ENCODE results near the gene SHISA2. TPM values are rescaled to one million over a fixed set of nuclear protein-coding genes. Genes with fewer than 3 reads are reported as not detected.

The SHISA2 gene
- total RNA-seq, 2 experiments from 2014 or later = 0.52 to 0.69 TPM

DNA sequence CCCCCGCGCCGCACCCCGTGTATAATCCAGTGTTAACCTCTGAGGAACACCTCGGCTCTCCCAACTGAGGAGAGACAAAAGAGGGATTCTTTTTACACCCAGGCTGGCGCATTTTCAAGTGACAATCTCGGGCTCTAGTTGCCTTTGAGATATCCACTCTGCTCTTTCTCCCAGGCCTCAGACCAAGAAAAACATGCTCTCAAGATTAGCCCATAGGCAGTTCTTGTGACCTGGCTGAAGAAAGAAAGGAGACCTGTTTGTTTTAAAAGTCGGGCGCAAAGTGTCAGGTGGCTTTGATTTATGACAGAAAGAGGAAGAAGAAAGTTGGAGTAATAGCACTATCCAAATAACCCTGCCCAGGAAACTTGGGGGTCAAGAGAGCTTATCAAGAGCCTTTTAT lies 27.3 kb downstream of the SHISA2 start:
- peaks cover 18% of the 10 kb centered on the region for H3K36me3 Mint-ChIP-seq (ENCODE audit: low read depth)
- H3K27me3 Mint-ChIP-seq (ENCODE audit: low read depth) = no peaks in the 10 kb centered on the region
- no peaks in the 10 kb centered on the region for H3K4me1 Mint-ChIP-seq (ENCODE audit: low read depth)
- DNase-seq = no peak
- H3K27ac Mint-ChIP-seq = no peak overlapping the region
- CTCF ChIA-PET = interaction anchor here (1.0 kb wide), 1 partner anchor 13 kb away, joined by 3 read pairs; no protein-coding TSS in a partner anchor
- intact Hi-C loops (cut with micrococcal nuclease) = no loop called here
- peaks cover 8% of the 10 kb centered on the region for H3K9me3 Mint-ChIP-seq
- no peak overlapping the region for H3K4me3 Mint-ChIP-seq

- DNase-seq = no peak
- Mint-ChIP-seq H3K4me1 (ENCODE audit: low read depth) (peaks cover 7% of the 10 kb centered on the region), H3K36me3 (ENCODE audit: low read depth) (peaks cover 21% of the 10 kb centered on the region), H3K27me3 (ENCODE audit: low read depth) (no peaks in the 10 kb centered on the region), H3K9me3 (peaks cover 8% of the 10 kb centered on the region), H3K4me3 (no peak overlapping the region), H3K27ac (no peak overlapping the region)
- CTCF ChIA-PET = interaction anchor here (0.8 kb wide), 1 partner anchor 14 kb away, joined by 3 read pairs; no protein-coding TSS in a partner anchor
- intact Hi-C loops (cut with micrococcal nuclease) = no loop called here
Measured at GRCh38 chr13:26022538-26023292, 29.1 kb downstream of the SHISA2 start.

DNA sequence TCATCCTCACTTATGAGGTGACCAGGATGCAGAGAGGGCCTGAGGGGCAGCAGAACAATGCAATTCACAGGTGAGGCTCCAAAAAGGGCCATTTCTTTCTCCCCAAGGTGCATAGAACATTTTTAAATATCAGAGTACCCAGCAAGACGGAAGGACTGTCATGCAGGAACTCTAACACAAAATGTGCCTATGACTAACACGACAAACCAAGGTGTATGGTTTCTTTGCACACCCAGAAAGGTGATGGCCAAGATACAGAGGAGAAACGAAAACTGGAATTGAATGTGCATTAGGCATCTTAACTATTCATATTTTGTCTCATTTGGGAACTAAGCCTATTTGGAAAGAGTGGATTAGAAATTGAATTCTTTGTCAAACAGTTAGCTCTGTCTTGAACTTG lies 29.9 kb downstream of the SHISA2 start:
- DNase-seq = no peak
- no peak overlapping the region for H3K27ac Mint-ChIP-seq
- CTCF ChIA-PET = interaction anchor here (0.8 kb wide), 1 partner anchor 14 kb away, joined by 3 read pairs; no protein-coding TSS in a partner anchor
- H3K4me1 Mint-ChIP-seq (ENCODE audit: low read depth) = peaks cover 14% of the 10 kb centered on the region
- no peaks in the 10 kb centered on the region for H3K27me3 Mint-ChIP-seq (ENCODE audit: low read depth)
- peaks cover 21% of the 10 kb centered on the region for H3K36me3 Mint-ChIP-seq (ENCODE audit: low read depth)
- no peak overlapping the region for H3K4me3 Mint-ChIP-seq
- intact Hi-C loops (cut with micrococcal nuclease) = no loop called here
- peaks cover 8% of the 10 kb centered on the region for H3K9me3 Mint-ChIP-seq

GRCh38 chr13:26021516-26021915 lies 30.3 kb downstream of the SHISA2 start:
- CTCF ChIA-PET = no interaction called here
- Mint-ChIP-seq H3K4me3 (no peak overlapping the region), H3K36me3 (ENCODE audit: low read depth) (peaks cover 21% of the 10 kb centered on the region), H3K9me3 (peaks cover 8% of the 10 kb centered on the region), H3K27ac (no peak overlapping the region), H3K4me1 (ENCODE audit: low read depth) (peaks cover 19% of the 10 kb centered on the region), H3K27me3 (ENCODE audit: low read depth) (no peaks in the 10 kb centered on the region)
- intact Hi-C loops (cut with micrococcal nuclease) = no loop called here
- no peak for DNase-seq

DNA sequence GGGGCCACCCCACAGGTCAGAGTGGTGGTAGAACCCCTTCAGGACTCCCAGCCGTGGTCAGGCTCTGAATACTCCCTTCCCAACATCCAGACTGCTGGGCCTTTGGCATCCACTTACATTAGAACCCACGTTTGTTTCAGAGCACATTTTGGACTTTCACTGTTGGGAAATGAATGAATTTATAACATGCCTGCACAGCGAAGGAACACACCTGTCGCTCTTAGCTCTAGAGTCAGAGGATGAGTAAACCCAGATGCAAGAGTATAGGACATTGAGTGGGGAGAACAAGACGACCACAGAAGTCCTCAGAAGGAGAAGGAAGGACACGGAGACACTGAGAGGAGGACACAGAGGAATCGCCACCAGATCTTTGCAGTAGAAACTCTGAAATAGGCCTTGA lies 30.9 kb downstream of the SHISA2 start:
- no peaks in the 10 kb centered on the region for H3K27me3 Mint-ChIP-seq (ENCODE audit: low read depth)
- peaks cover 8% of the 10 kb centered on the region for H3K9me3 Mint-ChIP-seq
- peaks cover 22% of the 10 kb centered on the region for H3K4me1 Mint-ChIP-seq (ENCODE audit: low read depth)
- no peak overlapping the region for H3K27ac Mint-ChIP-seq
- CTCF ChIA-PET = no interaction called here
- no peak for DNase-seq
- peaks cover 21% of the 10 kb centered on the region for H3K36me3 Mint-ChIP-seq (ENCODE audit: low read depth)
- no peak overlapping the region for H3K4me3 Mint-ChIP-seq
- intact Hi-C loops (cut with micrococcal nuclease) = no loop called here

- peaks cover 22% of the 10 kb centered on the region for H3K4me1 Mint-ChIP-seq (ENCODE audit: low read depth)
- CTCF ChIA-PET = no interaction called here
- H3K36me3 Mint-ChIP-seq (ENCODE audit: low read depth) = peaks cover 21% of the 10 kb centered on the region
- DNase-seq = no peak
- H3K4me3 Mint-ChIP-seq = no peak overlapping the region
- H3K9me3 Mint-ChIP-seq = peaks cover 8% of the 10 kb centered on the region
- H3K27me3 Mint-ChIP-seq (ENCODE audit: low read depth) = no peaks in the 10 kb centered on the region
- intact Hi-C loops (cut with micrococcal nuclease) = loop anchor here (5.0 kb wide), 1 partner anchor 213 kb away; no protein-coding TSS in a partner anchor
- no peak overlapping the region for H3K27ac Mint-ChIP-seq
Measured at GRCh38 chr13:26019881-26020870, 31.6 kb downstream of the SHISA2 start.

DNA sequence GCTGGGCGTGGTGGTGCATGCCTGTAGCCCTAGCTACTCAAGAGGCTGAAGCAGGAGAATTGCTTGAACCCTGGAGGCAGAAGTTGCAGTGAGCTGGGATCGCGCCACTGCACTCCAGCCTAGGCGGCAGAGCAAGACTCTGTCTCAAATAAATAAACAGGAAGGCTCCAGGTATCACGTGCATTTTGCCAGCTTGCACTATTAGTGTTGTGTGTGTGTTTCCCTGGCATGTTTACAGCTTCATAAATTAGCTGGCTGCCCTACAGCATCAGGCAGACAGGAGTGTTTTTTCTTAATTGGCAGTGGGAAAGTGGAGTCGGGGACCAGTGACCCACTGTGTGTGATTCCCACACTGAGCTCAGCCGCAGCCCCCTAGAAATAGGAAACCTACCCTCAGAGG lies 32.6 kb downstream of the SHISA2 start:
- peaks cover 22% of the 10 kb centered on the region for H3K4me1 Mint-ChIP-seq (ENCODE audit: low read depth)
- CTCF ChIA-PET = no interaction called here
- H3K4me3 Mint-ChIP-seq = no peak overlapping the region
- no peak overlapping the region for H3K27ac Mint-ChIP-seq
- no peaks in the 10 kb centered on the region for H3K27me3 Mint-ChIP-seq (ENCODE audit: low read depth)
- peaks cover 8% of the 10 kb centered on the region for H3K9me3 Mint-ChIP-seq
- no peak for DNase-seq
- peaks cover 21% of the 10 kb centered on the region for H3K36me3 Mint-ChIP-seq (ENCODE audit: low read depth)
- intact Hi-C loops (cut with micrococcal nuclease) = loop anchor here (5.0 kb wide), 1 partner anchor 212 kb away; no protein-coding TSS in a partner anchor

DNA sequence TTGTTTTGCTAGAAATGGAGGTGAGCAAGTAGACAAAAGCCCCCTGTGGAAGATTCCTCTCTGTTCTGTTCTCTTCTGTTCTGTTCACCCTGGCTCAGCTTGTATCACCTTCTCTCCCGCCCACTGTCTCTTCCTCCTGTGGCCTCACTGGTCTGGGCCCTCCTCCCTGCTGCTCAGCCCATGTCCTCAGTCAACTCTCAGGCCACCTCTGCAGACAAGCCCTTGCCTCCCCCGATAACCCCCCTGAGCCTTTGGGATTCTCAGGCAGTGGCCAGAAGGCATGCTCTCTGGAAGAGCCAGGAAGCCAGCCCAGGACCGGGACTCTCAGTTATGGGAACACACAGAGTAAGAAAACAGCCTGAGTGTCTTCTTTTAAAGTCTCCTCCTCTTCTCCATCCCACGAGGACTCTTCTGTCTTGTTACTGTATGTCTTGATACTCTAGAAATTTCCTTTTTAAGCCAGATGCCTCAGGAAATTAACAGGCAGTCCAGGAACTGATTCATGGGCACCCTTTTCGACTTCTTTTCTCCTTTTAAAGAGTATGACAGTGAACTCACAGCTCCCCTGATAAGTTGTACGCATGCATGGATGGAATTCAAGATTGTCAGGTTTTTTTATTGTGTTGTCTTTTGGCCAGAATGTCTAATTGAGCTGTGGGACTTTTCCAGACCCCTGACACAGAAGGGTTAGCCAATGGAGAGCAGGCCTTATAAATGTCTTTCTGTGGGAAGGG lies 33.7 kb downstream of the SHISA2 start:
- Mint-ChIP-seq H3K27ac (no peak overlapping the region), H3K27me3 (ENCODE audit: low read depth) (no peaks in the 10 kb centered on the region), H3K4me3 (no peak overlapping the region), H3K36me3 (ENCODE audit: low read depth) (peaks cover 21% of the 10 kb centered on the region), H3K4me1 (ENCODE audit: low read depth) (peaks cover 26% of the 10 kb centered on the region), H3K9me3 (peaks cover 8% of the 10 kb centered on the region)
- intact Hi-C loops (cut with micrococcal nuclease) = loop anchor here (5.0 kb wide), 1 partner anchor 211 kb away; no protein-coding TSS in a partner anchor
- no peak for DNase-seq
- CTCF ChIA-PET = interaction anchor here (1.1 kb wide), 1 partner anchor 19 kb away, joined by 6 read pairs; no protein-coding TSS in a partner anchor

DNA sequence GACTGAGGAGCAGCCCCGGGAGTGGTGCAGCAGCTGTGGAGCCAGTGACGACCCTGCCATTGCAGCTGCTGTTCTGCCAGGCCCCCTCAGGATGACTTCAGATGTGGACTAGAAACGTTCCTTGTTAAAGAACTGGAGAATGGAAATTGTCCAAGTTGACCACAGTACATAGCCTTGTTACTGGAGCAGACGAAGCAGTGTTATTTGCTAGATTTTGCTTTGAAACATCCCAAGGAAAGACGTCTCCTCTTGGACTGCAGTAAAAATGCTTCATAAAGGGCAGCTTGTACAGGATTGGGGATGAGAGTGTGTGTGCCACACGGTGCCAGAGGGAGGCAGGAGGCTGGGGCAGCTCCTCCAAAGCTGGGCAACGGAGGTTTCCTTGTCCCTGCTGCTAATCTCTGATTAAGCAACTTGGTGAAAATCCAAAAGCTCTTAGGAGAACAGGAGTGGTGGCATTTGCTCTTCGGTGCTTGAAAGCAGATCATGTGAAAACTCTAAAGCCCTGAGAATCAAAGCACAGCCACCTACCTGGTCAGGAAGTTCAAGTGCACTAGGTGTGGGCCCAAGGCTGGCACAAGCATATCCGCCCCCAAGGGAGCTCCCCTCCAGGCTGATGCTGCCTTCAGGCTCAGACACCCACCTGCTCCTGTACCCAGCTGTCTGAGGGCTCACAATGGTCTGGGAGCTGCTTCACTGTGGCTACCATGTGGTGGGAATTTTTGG lies 34.5 kb downstream of the SHISA2 start:
- Mint-ChIP-seq H3K4me1 (ENCODE audit: low read depth) (peaks cover 26% of the 10 kb centered on the region), H3K9me3 (peaks cover 8% of the 10 kb centered on the region), H3K4me3 (no peak overlapping the region), H3K27me3 (ENCODE audit: low read depth) (no peaks in the 10 kb centered on the region), H3K36me3 (ENCODE audit: low read depth) (peaks cover 21% of the 10 kb centered on the region), H3K27ac (no peak overlapping the region)
- CTCF ChIA-PET = interaction anchor here (1.0 to 1.1 kb wide), 2 partner anchors 20 to 443 kb away, joined by 3 to 6 read pairs; no protein-coding TSS in a partner anchor
- DNase-seq = peak; percentile 40
- intact Hi-C loops (cut with micrococcal nuclease) = loop anchor here (5.0 kb wide), 1 partner anchor 210 kb away; no protein-coding TSS in a partner anchor

DNA sequence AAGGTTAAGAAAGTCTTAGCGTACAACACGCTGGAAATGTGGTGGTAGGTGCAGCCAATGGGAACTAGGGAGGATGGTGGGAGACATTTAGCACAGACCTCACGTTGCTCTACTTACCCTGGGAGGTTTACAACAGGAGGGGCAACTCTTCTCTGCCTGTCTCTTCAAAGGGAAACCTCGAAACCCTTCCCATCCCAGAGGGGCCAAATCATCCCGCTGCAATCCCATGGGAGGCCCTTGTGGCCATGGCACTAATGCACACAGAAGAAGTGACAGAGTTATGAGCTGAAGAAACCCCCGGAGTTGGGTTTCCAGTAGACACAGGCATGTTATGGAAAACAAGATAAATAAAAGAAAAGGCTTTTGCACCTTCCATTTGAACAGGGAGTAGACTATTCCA lies 35.6 kb downstream of the SHISA2 start:
- H3K9me3 Mint-ChIP-seq = peaks cover 7% of the 10 kb centered on the region
- H3K4me1 Mint-ChIP-seq (ENCODE audit: low read depth) = peaks cover 28% of the 10 kb centered on the region
- H3K27ac Mint-ChIP-seq = no peak overlapping the region
- H3K27me3 Mint-ChIP-seq (ENCODE audit: low read depth) = no peaks in the 10 kb centered on the region
- intact Hi-C loops (cut with micrococcal nuclease) = loop anchor here (5.0 kb wide), 1 partner anchor 209 kb away; no protein-coding TSS in a partner anchor
- H3K4me3 Mint-ChIP-seq = no peak overlapping the region
- H3K36me3 Mint-ChIP-seq (ENCODE audit: low read depth) = peaks cover 20% of the 10 kb centered on the region
- CTCF ChIA-PET = interaction anchor here (1.0 kb wide), 1 partner anchor 442 kb away, joined by 3 read pairs; no protein-coding TSS in a partner anchor
- no peak for DNase-seq
